Measurements from ENCODE around the gene SECTM1.
"Not testable (repeated sequence)": the region's sequence is repeated elsewhere in the genome, so short reads cannot be mapped to it uniquely, and the experiment has no call there.

Gene SECTM1

GRCh38 chr17:82333279-82334171 lies at the start of gene SECTM1:
TSS of gene SECTM1 (minus strand) at chr17:82333766. CDS start at chr17:82327240, 6,526 bp downstream.
- CTCF ChIA-PET: interaction anchor here (0.8 to 1.7 kb wide), 6 partner anchors 11 to 32 kb away, joined by 3 to 6 read pairs (median 4); no protein-coding TSS in a partner anchor

GRCh38 chr17:82382933-82383255 lies 49.3 kb upstream of the SECTM1 start:
- DNase-seq (ENCODE audit: extremely low spot score): no peak
- TF ChIP-seq CTCF (IDR thresholded peaks at IDR 0.05; ENCODE audit: control extremely low read depth, extremely low read depth, low read depth, missing control alignments): no peak
- CTCF ChIA-PET: no interaction called here
- POLR2A ChIA-PET: no interaction called here

More at GRCh38 chr17:82333279-82334171, at the start of gene SECTM1:
- TF ChIP-seq CTCF (IDR thresholded peaks at IDR 0.05; ENCODE audit: control extremely low read depth, extremely low read depth, low read depth, missing control alignments): no peak
- no peak for DNase-seq (ENCODE audit: extremely low spot score)
- POLR2A ChIA-PET: no interaction called here

GRCh38 chr17:82382220-82382932 lies 48.8 kb upstream of the SECTM1 start:
- POLR2A ChIA-PET: not testable (repeated sequence)

GRCh38 chr17:82381703-82382009 lies 48.1 kb upstream of the SECTM1 start:
- POLR2A ChIA-PET; CTCF ChIA-PET; DNase-seq (ENCODE audit: extremely low spot score): not testable (repeated sequence)

More at GRCh38 chr17:82382220-82382932, 48.8 kb upstream of the SECTM1 start:
- DNase-seq (ENCODE audit: extremely low spot score); CTCF ChIA-PET: not testable (repeated sequence)

GRCh38 chr17:82380860-82381702 lies 47.5 kb upstream of the SECTM1 start:
- DNase-seq (ENCODE audit: extremely low spot score): no peak
- ChIA-PET POLR2A (no interaction called here), CTCF (no interaction called here)
- TF ChIP-seq CTCF (IDR thresholded peaks at IDR 0.05; ENCODE audit: control extremely low read depth, extremely low read depth, low read depth, missing control alignments): no peak

GRCh38 chr17:82378741-82379021 lies 45.1 kb upstream of the SECTM1 start:
- DNase-seq (ENCODE audit: extremely low spot score): no peak
- ChIA-PET CTCF (interaction anchor here (1.4 kb wide), 1 partner anchor 28 kb away, joined by 4 read pairs; no protein-coding TSS in a partner anchor), POLR2A (no interaction called here)
- TF ChIP-seq CTCF (IDR thresholded peaks at IDR 0.05; ENCODE audit: control extremely low read depth, extremely low read depth, low read depth, missing control alignments): no peak

- ChIA-PET CTCF (interaction anchor here (1.4 kb wide), 1 partner anchor 27 kb away, joined by 4 read pairs; no protein-coding TSS in a partner anchor), POLR2A (no interaction called here)
- no peak for DNase-seq (ENCODE audit: extremely low spot score)
- no peak for TF ChIP-seq CTCF (IDR thresholded peaks at IDR 0.05; ENCODE audit: control extremely low read depth, extremely low read depth, low read depth, missing control alignments)
These were observed 44.6 kb upstream of the SECTM1 start for GRCh38 chr17:82377924-82378740.

GRCh38 chr17:82377294-82377693 lies 43.7 kb upstream of the SECTM1 start:
- CTCF ChIA-PET; DNase-seq (ENCODE audit: extremely low spot score); POLR2A ChIA-PET: not testable (repeated sequence)
